Measurements from ENCODE around the gene ANKRD16. TPM values are rescaled to one million over a fixed set of nuclear protein-coding genes. Genes with fewer than 3 reads are reported as not detected.

Gene ANKRD16
- total RNA-seq, 6 donors from 2014 or later = 4.3 to 27.2 (median 7.5) TPM

DNA sequence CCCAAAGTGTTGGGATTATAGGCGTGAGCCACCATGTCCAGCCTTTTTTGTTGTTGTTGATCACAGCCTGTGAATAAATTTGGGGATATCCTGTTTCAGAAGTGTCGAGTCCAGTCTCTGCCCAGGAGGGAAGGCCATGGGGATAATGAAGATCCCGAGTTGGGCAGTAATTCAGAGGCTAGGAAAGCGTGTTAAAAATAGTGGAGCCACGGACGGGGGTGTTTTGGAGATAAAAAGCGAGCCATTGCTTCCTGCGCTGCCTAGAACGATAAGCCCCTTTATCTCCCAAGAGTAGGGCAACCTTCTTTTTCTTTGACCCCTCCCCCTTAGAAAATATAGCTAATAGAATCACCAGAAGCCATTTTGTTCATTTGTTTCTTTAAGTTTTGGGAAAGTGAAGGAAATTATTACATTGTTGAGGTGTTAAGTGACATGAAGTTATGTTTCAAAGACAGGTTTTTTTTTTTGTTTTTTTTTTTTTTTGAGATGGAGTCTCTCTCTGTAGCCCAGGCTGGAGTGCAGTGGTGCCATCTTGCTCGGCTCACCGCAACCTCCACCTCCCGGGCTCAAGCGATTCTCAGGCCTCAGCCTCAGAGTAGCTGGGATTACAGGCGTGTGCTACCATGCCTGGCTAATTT, 44.3 kb upstream of the ANKRD16 start:
- Histone ChIP-seq H3K36me3 (peaks cover 6 to 79% (median 44%) of the 10 kb centered on the region in 4 donors), H3K4me3 (no peak overlapping the region), H3K9me3 (no peaks in the 10 kb centered on the region), H3K27me3 (no peaks in the 10 kb centered on the region), H3K4me1 (peaks cover 0 to 6% (median 2%) of the 10 kb centered on the region in 4 donors), H3K27ac (peak overlapping the region in 1 of 4 donors; percentile 39)
- no peak for DNase-seq
- no peak for TF ChIP-seq POLR2A (IDR thresholded peaks at IDR 0.05)
- no peak for TF ChIP-seq EP300 (IDR thresholded peaks at IDR 0.05)
- no peak for TF ChIP-seq POLR2AphosphoS5 (IDR thresholded peaks at IDR 0.05)
- TF ChIP-seq, protein P1, sequence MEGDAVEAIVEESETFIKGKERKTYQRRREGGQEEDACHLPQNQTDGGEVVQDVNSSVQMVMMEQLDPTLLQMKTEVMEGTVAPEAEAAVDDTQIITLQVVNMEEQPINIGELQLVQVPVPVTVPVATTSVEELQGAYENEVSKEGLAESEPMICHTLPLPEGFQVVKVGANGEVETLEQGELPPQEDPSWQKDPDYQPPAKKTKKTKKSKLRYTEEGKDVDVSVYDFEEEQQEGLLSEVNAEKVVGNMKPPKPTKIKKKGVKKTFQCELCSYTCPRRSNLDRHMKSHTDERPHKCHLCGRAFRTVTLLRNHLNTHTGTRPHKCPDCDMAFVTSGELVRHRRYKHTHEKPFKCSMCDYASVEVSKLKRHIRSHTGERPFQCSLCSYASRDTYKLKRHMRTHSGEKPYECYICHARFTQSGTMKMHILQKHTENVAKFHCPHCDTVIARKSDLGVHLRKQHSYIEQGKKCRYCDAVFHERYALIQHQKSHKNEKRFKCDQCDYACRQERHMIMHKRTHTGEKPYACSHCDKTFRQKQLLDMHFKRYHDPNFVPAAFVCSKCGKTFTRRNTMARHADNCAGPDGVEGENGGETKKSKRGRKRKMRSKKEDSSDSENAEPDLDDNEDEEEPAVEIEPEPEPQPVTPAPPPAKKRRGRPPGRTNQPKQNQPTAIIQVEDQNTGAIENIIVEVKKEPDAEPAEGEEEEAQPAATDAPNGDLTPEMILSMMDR (IDR thresholded peaks at IDR 0.05) = no peak
- WGBS, 2 donors = 92 to 95% methylated on average over 14 of the region's 14 CpGs
- no peak for ATAC-seq (ENCODE audit: low FRiP score in 2 of 2)

DNA sequence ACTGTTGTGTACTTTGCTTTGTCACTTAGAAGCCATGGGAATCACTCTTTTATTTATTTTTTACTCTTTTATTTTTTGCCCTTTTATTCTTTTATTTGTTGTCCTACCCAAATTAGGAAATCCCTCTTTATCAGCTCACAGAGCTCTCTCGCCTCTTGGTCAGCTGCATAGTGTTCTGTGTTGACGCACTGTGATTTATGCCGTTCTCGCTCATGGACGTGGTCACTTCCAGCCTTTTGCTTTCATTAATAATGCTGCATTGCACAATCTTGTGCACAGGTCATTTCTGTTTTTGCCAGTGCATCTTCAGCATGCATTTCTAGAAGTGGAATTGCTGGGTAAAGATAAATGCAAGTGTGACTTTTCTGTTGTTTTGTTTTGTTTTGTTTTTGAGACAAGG, 42.7 kb upstream of the ANKRD16 start:
- DNase-seq (no peak), ATAC-seq (ENCODE audit: low FRiP score in 2 of 2) (peak in 1 of 2 donors; percentile 81)
- Histone ChIP-seq H3K4me1 (peaks cover 0 to 6% (median 2%) of the 10 kb centered on the region in 4 donors), H3K27me3 (no peaks in the 10 kb centered on the region), H3K36me3 (peaks cover 12 to 81% (median 45%) of the 10 kb centered on the region in 4 donors), H3K9me3 (no peaks in the 10 kb centered on the region), H3K4me3 (no peak overlapping the region), H3K27ac (peak overlapping the region in 2 of 4 donors; percentile 17 to 36)
- WGBS, 2 donors = 67 to 85% methylated on average over 5 of the region's 5 CpGs
- no peak for TF ChIP-seq POLR2A (IDR thresholded peaks at IDR 0.05)
- peak; percentile 42 to 47 for TF ChIP-seq POLR2AphosphoS5 (IDR thresholded peaks at IDR 0.05)
- no peak for TF ChIP-seq EP300 (IDR thresholded peaks at IDR 0.05)

DNA sequence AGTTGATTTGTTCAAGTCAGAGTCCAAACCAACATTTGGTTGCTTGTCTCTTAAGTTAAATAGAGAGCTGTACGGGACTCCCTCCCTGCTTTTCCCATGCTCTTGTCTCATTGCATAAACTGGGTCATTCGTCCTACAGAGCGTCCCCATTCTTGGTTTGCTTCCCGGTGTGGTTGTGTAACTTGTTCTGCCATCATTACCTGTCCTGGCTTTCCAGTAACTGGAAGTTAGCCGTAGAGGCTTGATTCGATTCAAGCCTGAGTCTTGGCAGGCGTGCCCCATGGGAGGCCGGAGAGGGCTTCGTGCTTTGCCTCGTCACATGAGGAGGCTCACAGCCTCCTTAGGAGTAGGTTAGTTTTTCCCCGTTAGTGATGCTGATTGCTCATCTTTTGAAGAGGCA, 40.6 kb upstream of the ANKRD16 start:
- ATAC-seq (ENCODE audit: low FRiP score in 2 of 2) (no peak), DNase-seq (no peak)
- H3K4me1 ChIP-seq = peaks cover 0 to 6% (median 2%) of the 10 kb centered on the region in 4 donors
- H3K36me3 ChIP-seq = peaks cover 7 to 81% (median 46%) of the 10 kb centered on the region in 4 donors
- no peak for TF ChIP-seq EP300 (IDR thresholded peaks at IDR 0.05)
- no peak for TF ChIP-seq POLR2A (IDR thresholded peaks at IDR 0.05)
- TF ChIP-seq, protein P1 (IDR thresholded peaks at IDR 0.05) = no peak
- TF ChIP-seq POLR2AphosphoS5 (IDR thresholded peaks at IDR 0.05) = no peak
- WGBS, 2 donors = 83 to 91% methylated on average over 10 to 11 of the region's 11 CpGs
- no peak overlapping the region for H3K4me3 ChIP-seq
- H3K9me3 ChIP-seq = no peaks in the 10 kb centered on the region
- no peaks in the 10 kb centered on the region for H3K27me3 ChIP-seq
- H3K27ac ChIP-seq = peak overlapping the region in 1 of 4 donors; percentile 51

DNA sequence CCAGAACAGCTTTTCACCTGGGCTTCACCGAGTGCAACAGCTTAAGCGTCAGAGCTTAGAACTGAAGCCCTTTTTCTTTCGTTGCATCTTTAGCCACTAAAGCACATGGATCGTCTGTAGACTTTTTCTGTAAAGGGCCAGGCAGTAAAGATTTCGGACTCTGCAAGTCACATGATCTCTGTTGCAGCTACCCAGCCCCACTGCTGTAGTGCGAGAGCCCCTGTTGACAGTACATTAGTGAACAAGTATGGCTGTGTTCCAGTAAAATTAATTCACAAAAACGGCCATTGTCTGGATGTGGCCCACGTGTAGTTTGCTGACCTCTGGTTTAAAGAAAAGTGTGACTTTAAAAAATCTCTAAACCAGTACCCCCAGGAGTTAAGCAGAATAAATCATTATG, 39.7 kb upstream of the ANKRD16 start:
- no peaks in the 10 kb centered on the region for H3K27me3 ChIP-seq
- peaks cover 16 to 81% (median 49%) of the 10 kb centered on the region in 4 donors for H3K36me3 ChIP-seq
- TF ChIP-seq, protein P1 (IDR thresholded peaks at IDR 0.05) = no peak
- no peak for TF ChIP-seq EP300 (IDR thresholded peaks at IDR 0.05)
- no peak for TF ChIP-seq POLR2AphosphoS5 (IDR thresholded peaks at IDR 0.05)
- no peak for TF ChIP-seq POLR2A (IDR thresholded peaks at IDR 0.05)
- no peak overlapping the region for H3K27ac ChIP-seq
- no peak for DNase-seq
- peaks cover 0 to 6% (median 2%) of the 10 kb centered on the region in 4 donors for H3K4me1 ChIP-seq
- no peak overlapping the region for H3K4me3 ChIP-seq
- whole genome bisulfite sequencing, 2 donors = 81 to 87% methylated on average over 8 of the region's 8 CpGs
- no peaks in the 10 kb centered on the region for H3K9me3 ChIP-seq
- no peak for ATAC-seq (ENCODE audit: low FRiP score in 2 of 2)

DNA sequence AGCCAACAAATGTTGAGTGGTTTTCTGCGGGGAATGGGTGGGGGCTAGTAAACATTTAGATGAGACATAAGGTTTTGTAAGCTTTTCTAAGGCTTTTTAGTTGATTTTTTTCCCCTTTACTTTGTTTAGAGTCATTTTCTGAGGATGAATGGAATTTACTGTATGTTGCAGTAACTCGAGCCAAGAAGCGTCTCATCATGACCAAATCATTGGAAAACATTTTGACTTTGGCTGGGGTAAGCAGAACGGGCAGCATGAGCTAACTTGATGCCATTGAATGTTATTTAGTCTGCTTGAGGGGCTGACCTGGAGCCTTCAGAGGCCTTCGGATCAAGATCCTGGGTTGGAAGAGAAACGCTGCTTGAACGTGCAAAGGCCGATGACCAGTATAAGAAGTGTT, 37.6 kb upstream of the ANKRD16 start:
- DNase-seq (no peak), ATAC-seq (ENCODE audit: low FRiP score in 2 of 2) (no peak)
- 83 to 89% methylated on average over 8 of the region's 8 CpGs for WGBS, 2 donors
- TF ChIP-seq POLR2A (IDR thresholded peaks at IDR 0.05) = no peak
- TF ChIP-seq EP300 (IDR thresholded peaks at IDR 0.05) = no peak
- TF ChIP-seq POLR2AphosphoS5 (IDR thresholded peaks at IDR 0.05) = no peak
- TF ChIP-seq, protein P1 (IDR thresholded peaks at IDR 0.05) = no peak
- Histone ChIP-seq H3K27ac (no peak overlapping the region), H3K27me3 (no peaks in the 10 kb centered on the region), H3K4me1 (peaks cover 0 to 3% (median under 1%) of the 10 kb centered on the region in 4 donors), H3K9me3 (no peaks in the 10 kb centered on the region), H3K36me3 (peaks cover 36 to 94% (median 67%) of the 10 kb centered on the region in 4 donors), H3K4me3 (no peak overlapping the region)

All from upper lobe of left lung (tissue), 6 donors.